ENCODE measurements around the gene PLXNA1.

PLXNA1 gene

DNA sequence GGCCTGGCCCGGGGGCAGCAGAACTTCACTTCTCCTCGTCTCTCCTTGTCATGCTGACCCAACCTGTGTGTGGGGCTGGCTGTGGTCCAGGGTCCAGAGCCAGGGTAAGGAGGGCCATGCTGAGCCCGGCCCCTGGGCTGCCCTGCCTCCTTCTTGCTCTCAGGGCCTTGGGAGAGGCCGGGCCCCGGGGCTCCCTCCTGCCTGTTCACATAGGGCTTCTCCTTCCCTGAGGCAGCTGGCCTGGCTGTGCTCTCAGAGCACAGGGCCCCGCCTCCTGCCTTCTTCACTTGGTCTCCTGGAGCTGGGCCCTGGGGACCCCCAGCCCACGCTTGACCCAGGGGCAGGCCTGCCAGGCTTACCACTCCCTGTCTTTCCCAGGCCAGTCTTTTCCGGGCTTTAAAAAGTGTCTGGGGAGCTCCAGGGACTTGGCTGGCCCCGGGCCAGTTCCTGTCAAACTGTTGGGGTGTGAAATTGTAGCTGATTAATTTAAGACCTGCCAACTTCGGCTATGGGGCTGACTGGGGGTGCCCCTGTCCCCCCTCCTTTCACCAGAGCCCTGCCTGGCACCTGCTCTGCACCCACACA is 11.8 kb downstream of the PLXNA1 start:
- Mint-ChIP-seq H3K27ac (no peak overlapping the region), H3K27me3 (ENCODE audit: low read depth) (no peaks in the 10 kb centered on the region), H3K4me3 (no peak overlapping the region), H3K36me3 (ENCODE audit: low read depth) (no peaks in the 10 kb centered on the region), H3K4me1 (ENCODE audit: low read depth) (no peaks in the 10 kb centered on the region), H3K9me3 (no peaks in the 10 kb centered on the region)

GRCh38 chr3:126995254-126995780 is 12.4 kb downstream of the PLXNA1 start:
- Mint-ChIP-seq H3K4me3 (no peak overlapping the region), H3K27ac (no peak overlapping the region), H3K36me3 (ENCODE audit: low read depth) (no peaks in the 10 kb centered on the region), H3K4me1 (ENCODE audit: low read depth) (no peaks in the 10 kb centered on the region), H3K9me3 (no peaks in the 10 kb centered on the region), H3K27me3 (ENCODE audit: low read depth) (no peaks in the 10 kb centered on the region)

- Mint-ChIP-seq H3K36me3 (ENCODE audit: low read depth) (no peaks in the 10 kb centered on the region), H3K9me3 (no peaks in the 10 kb centered on the region), H3K27ac (no peak overlapping the region), H3K4me3 (no peak overlapping the region), H3K27me3 (ENCODE audit: low read depth) (no peaks in the 10 kb centered on the region), H3K4me1 (ENCODE audit: low read depth) (no peaks in the 10 kb centered on the region)
Measured at GRCh38 chr3:126995926-126996512, 13.1 kb downstream of the PLXNA1 start.

DNA sequence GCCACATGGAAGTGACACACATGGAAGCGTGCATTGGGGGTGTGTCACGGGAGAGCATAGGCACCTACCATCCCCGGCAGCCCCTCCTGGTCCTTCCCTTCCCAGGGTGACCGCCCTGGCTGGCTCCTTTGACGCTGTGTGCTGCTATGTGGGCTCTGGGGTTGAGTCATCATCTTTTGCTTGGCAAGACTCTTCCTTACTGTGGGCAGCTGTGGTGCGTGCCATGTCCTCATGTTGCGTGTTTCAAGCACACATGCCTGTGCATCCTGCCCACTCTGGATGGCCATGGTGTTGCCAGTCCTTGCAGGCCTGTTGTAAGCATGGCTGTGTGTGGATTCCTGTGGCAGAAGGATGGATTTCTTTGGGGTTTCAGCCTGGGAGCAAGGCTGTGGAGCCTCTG is 14.0 kb downstream of the PLXNA1 start:
- H3K36me3 Mint-ChIP-seq (ENCODE audit: low read depth): no peaks in the 10 kb centered on the region
- H3K4me1 Mint-ChIP-seq (ENCODE audit: low read depth): no peaks in the 10 kb centered on the region
- H3K9me3 Mint-ChIP-seq: no peaks in the 10 kb centered on the region
- no peaks in the 10 kb centered on the region for H3K27me3 Mint-ChIP-seq (ENCODE audit: low read depth)
- H3K4me3 Mint-ChIP-seq: no peak overlapping the region
- no peak overlapping the region for H3K27ac Mint-ChIP-seq

DNA sequence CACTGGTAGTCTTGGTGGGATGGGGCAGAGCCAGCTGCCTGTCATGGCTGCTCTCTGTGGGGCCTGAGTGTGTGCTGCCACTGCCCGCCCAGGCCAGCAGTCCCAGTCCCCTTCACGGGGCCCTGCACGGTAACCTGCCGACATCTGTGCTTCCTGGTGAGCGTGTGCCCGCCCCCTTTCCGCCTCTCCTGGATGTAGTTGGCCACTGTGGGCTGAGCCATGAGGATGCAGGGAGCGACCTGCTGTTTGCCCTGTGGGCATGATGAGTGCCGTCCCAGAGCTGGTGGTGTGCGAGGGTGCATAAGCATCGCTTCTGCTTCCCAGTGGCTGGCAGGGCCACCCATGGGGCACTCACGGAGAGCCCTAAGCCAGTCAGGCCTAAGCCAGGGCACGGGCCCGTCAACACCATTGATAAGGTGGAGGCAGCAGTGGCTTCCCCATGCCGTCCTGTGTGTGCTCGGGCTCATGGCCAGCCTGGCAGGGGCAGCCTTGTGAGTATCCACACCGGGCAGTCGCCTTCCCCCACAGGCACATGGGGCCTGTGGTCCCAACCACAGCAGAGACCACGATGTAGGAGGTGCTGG is 14.6 kb downstream of the PLXNA1 start:
- no peaks in the 10 kb centered on the region for H3K27me3 Mint-ChIP-seq (ENCODE audit: low read depth)
- H3K9me3 Mint-ChIP-seq: no peaks in the 10 kb centered on the region
- H3K4me3 Mint-ChIP-seq: no peak overlapping the region
- H3K4me1 Mint-ChIP-seq (ENCODE audit: low read depth): no peaks in the 10 kb centered on the region
- H3K27ac Mint-ChIP-seq: no peak overlapping the region
- H3K36me3 Mint-ChIP-seq (ENCODE audit: low read depth): no peaks in the 10 kb centered on the region

DNA sequence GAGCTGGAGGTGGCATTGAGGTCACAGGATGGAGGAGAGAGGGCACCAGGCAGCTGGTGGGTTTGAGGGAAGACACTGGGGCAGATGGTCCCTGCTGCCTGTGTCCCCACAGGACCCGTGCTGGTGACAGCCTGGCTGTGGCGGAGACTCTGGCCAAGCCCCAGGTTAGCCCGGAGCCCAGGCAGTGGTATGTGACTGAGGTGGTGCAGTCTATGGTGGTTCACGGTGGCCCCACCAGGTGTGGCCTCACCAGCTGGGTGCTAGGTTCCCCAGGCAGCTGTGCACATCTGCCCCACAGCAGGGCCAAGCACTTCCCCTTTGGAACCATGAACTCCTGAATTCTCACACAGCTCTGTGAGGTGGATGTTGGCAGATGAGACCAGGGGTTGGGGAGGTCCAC is 15.4 kb downstream of the PLXNA1 start:
- Mint-ChIP-seq H3K36me3 (ENCODE audit: low read depth) (no peaks in the 10 kb centered on the region), H3K27me3 (ENCODE audit: low read depth) (no peaks in the 10 kb centered on the region), H3K9me3 (no peaks in the 10 kb centered on the region), H3K4me3 (no peak overlapping the region), H3K4me1 (ENCODE audit: low read depth) (no peaks in the 10 kb centered on the region), H3K27ac (no peak overlapping the region)

DNA sequence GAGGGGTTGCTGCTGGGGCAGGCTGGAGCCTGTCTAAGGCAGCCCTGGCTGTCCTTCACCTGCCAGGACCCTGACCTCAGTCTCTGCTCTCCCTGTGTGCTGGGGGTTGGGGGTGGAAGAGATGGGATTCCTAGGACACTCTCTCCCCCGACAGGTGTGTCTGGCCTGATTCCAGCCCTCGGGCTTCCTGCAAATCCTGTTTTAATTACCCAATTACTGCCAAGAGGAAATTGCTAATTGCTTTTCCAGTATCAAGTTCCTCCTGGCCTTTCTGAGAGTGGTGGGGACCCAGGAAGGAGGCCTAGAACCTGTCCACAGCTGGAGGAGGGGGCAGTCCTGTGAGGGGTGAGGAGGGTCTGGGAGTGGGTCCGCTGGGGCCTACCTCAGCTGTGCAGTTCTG is 15.8 kb downstream of the PLXNA1 start:
- Mint-ChIP-seq H3K9me3 (no peaks in the 10 kb centered on the region), H3K4me1 (ENCODE audit: low read depth) (no peaks in the 10 kb centered on the region), H3K27me3 (ENCODE audit: low read depth) (no peaks in the 10 kb centered on the region), H3K4me3 (no peak overlapping the region), H3K27ac (no peak overlapping the region), H3K36me3 (ENCODE audit: low read depth) (no peaks in the 10 kb centered on the region)

DNA sequence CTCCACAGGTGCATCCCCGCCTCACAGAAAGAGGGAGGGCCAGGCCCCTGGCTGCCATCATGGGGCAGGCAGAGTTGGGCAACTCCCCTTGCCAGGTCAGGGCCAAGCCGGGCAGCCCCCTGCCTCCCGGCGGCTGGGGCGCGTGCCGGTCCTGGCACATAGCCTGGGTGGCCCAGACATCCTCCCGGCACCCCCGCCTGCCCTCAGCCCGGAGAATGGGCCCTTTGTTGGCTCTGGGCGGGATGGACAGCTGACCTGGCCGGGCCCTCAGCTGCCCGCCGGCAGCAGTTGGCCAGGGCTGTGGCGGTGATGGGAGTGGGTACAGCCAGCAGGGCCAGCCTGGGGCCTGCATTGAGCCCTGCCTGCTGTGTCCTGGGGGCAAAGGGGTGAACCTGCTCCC is 16.5 kb downstream of the PLXNA1 start:
- H3K9me3 Mint-ChIP-seq: no peaks in the 10 kb centered on the region
- no peaks in the 10 kb centered on the region for H3K27me3 Mint-ChIP-seq (ENCODE audit: low read depth)
- H3K4me3 Mint-ChIP-seq: no peak overlapping the region
- no peaks in the 10 kb centered on the region for H3K36me3 Mint-ChIP-seq (ENCODE audit: low read depth)
- no peaks in the 10 kb centered on the region for H3K4me1 Mint-ChIP-seq (ENCODE audit: low read depth)
- no peak overlapping the region for H3K27ac Mint-ChIP-seq

- H3K27ac Mint-ChIP-seq: no peak overlapping the region
- H3K4me3 Mint-ChIP-seq: no peak overlapping the region
- H3K36me3 Mint-ChIP-seq (ENCODE audit: low read depth): no peaks in the 10 kb centered on the region
- no peaks in the 10 kb centered on the region for H3K4me1 Mint-ChIP-seq (ENCODE audit: low read depth)
- no peaks in the 10 kb centered on the region for H3K9me3 Mint-ChIP-seq
- no peaks in the 10 kb centered on the region for H3K27me3 Mint-ChIP-seq (ENCODE audit: low read depth)
Measured at GRCh38 chr3:127000119-127000518, 17.2 kb downstream of the PLXNA1 start.

- H3K4me1 Mint-ChIP-seq (ENCODE audit: low read depth): no peaks in the 10 kb centered on the region
- no peaks in the 10 kb centered on the region for H3K36me3 Mint-ChIP-seq (ENCODE audit: low read depth)
- H3K9me3 Mint-ChIP-seq: no peaks in the 10 kb centered on the region
- no peak overlapping the region for H3K27ac Mint-ChIP-seq
- H3K27me3 Mint-ChIP-seq (ENCODE audit: low read depth): no peaks in the 10 kb centered on the region
- no peak overlapping the region for H3K4me3 Mint-ChIP-seq
Measured at GRCh38 chr3:127000761-127001160, 17.8 kb downstream of the PLXNA1 start.

GRCh38 chr3:127001486-127002194 is 18.7 kb downstream of the PLXNA1 start:
- Mint-ChIP-seq H3K36me3 (ENCODE audit: low read depth) (no peaks in the 10 kb centered on the region), H3K27me3 (ENCODE audit: low read depth) (no peaks in the 10 kb centered on the region), H3K4me1 (ENCODE audit: low read depth) (no peaks in the 10 kb centered on the region), H3K27ac (no peak overlapping the region), H3K9me3 (no peaks in the 10 kb centered on the region), H3K4me3 (no peak overlapping the region)

DNA sequence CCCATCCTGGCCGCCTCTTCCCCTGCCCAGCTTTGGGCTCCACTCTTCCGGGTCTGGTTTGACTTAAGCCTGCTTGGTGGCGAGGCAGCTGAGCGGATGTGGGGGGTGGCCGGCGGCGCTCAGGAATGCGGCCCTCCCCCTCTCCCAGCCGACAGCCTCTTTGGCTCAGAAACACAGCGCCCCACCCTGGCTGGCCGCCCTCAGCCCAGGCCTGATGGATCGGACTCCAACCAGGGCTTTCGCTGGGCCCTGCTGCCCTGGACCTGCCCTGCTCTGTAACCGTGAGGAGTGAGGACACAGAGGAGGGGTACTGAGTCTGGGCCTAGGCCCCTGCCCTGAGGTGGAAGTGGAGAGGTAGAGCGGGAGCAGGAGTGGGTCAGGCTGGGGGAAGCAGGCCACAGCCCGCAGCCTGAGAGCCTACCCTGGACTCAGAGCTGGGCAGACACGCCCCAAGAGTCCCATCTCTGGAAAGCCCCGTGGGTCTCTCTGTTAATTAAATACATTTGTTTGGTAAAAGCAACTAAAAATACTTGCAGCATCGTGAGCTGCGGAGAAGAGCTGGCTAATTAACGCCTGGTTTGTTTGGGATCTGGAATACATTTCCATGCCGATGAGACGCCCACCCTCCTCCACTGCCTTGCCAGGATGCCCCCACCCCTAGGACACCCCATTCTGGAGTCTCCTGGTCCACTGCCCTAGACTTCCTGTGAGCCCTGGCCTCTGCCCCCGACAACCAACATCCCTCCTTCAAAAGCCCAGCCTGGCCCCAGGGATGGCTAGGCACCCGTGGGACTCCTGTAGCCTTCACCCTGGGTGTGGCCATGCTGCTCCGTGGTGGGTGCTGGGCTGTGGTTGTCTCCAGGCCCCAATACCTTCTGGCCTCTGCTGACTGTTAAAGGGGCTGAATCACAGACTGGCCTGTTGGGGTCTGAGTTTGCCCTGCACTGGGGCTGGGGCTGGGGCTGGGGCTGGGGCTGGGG is 19.6 kb downstream of the PLXNA1 start:
- H3K4me1 Mint-ChIP-seq (ENCODE audit: low read depth): no peaks in the 10 kb centered on the region
- H3K4me3 Mint-ChIP-seq: no peak overlapping the region
- H3K36me3 Mint-ChIP-seq (ENCODE audit: low read depth): no peaks in the 10 kb centered on the region
- no peak overlapping the region for H3K27ac Mint-ChIP-seq
- no peaks in the 10 kb centered on the region for H3K27me3 Mint-ChIP-seq (ENCODE audit: low read depth)
- no peaks in the 10 kb centered on the region for H3K9me3 Mint-ChIP-seq

DNA sequence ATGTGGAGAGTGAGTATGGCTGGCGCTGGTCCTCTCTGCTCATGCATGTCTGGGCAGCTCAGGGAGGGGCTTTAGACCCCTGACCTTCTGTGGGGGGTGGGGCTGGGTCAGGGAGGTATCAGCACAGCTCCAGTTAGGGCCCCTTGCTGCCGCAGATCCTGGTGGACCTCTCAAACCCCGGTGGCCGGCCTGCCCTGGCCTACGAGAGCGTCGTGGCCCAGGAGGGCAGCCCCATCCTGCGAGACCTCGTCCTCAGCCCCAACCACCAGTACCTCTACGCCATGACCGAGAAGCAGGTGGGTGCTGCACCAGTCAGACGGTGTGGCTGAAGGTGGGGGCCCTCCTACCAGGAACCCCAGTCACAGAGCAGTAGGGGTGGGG is 20.2 kb downstream of the PLXNA1 start:
- Mint-ChIP-seq H3K9me3 (no peaks in the 10 kb centered on the region), H3K4me1 (ENCODE audit: low read depth) (no peaks in the 10 kb centered on the region), H3K27me3 (ENCODE audit: low read depth) (no peaks in the 10 kb centered on the region), H3K4me3 (no peak overlapping the region), H3K27ac (no peak overlapping the region), H3K36me3 (ENCODE audit: low read depth) (no peaks in the 10 kb centered on the region)

DNA sequence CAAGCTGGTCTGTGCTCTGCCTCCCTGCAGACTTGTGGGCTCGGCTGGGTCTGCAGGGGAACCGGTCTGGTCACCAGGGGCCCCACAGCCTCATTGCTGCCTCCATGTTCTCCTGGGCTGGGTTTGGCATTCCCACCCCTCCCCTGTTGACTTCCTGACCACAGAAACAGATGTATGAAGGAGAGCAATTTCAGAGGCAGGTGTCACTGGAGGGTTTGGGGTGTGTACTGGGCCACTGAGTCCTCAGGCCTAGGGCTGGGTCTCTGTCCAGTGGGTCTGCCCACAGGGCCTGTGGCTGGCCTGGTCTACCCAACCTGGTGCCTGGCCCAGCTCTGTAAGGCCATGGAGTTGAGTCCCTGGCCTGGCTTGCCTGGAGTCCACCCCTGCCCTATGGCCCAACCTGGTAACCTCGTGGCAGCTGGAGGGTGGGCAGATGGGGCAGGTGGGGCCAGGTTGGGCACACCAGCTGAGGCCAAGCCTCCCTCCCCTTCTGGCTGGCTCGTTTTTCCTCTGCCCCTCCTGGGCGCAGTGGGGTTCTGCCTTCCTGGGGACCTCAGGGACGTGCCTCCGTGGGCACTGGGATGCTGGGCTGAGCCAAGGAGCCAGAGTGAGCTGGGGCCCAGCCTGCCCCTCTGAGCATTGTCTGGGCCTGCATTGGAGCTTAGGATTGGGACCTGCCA is 20.8 kb downstream of the PLXNA1 start:
- no peaks in the 10 kb centered on the region for H3K36me3 Mint-ChIP-seq (ENCODE audit: low read depth)
- H3K4me3 Mint-ChIP-seq: no peak overlapping the region
- H3K4me1 Mint-ChIP-seq (ENCODE audit: low read depth): no peaks in the 10 kb centered on the region
- no peaks in the 10 kb centered on the region for H3K27me3 Mint-ChIP-seq (ENCODE audit: low read depth)
- no peak overlapping the region for H3K27ac Mint-ChIP-seq
- no peaks in the 10 kb centered on the region for H3K9me3 Mint-ChIP-seq

Data from T-helper 1 cell treated with Interleukin-12 subunit alpha and Interleukin-12 subunit beta and Interleukin-4 antibody, amounts not matched to agents 30 μg/mL and 1 μg/mL, for 36 hours (primary cell).